Measurements from ENCODE around the gene TYW3.
"Not testable (repeated sequence)": the region's sequence is repeated elsewhere in the genome, so short reads cannot be mapped to it uniquely, and the experiment has no call there.

TYW3 gene

GRCh38 chr1:74731399-74732052 is 1.4 kb upstream of the TYW3 start:
- DNase-seq (ENCODE audit: low read depth, low spot score): no peak

DNA sequence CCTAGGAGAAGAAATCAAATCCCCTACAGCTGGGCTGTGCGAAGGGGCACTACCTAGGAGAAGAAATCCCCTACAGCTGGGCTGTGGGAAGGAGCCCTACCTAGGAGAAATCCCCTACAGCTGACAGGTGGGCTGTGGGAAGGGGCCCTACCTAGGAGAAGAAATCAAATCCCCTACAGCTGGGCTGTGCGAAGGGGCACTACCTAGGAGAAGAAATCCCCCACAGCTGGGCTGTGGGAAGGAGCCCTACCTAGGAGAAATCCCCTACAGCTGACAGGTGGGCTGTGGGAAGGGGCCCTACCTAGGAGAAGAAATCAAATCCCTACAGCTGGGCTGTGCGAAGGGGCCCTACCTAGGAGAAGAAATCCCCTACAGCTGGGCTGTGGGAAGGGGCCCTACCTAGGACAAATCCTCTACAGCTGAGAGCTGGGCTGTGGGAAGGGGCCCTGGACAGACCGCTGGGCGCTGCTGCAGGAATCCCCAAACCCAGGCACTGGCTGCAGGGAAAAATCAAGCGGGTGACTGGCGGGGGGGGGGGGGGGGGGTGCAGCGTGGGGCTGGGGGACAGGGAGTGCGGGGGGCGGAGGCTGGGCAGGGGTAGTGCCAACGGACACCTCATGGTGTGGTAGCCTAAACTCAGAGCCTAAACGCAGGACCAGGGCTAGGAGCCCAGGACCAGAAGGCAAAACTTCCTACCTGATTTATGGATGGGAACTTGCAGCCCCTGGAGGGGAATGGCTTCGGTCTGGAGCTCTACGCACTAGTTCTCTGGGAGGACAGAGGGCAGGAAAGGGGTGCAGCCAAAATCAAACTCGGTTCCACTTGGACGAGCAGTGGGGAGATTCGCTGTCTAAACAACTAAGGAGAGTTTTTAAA is 643 bp upstream of the TYW3 start:
- not testable (repeated sequence) for DNase-seq (ENCODE audit: low read depth, low spot score)

DNA sequence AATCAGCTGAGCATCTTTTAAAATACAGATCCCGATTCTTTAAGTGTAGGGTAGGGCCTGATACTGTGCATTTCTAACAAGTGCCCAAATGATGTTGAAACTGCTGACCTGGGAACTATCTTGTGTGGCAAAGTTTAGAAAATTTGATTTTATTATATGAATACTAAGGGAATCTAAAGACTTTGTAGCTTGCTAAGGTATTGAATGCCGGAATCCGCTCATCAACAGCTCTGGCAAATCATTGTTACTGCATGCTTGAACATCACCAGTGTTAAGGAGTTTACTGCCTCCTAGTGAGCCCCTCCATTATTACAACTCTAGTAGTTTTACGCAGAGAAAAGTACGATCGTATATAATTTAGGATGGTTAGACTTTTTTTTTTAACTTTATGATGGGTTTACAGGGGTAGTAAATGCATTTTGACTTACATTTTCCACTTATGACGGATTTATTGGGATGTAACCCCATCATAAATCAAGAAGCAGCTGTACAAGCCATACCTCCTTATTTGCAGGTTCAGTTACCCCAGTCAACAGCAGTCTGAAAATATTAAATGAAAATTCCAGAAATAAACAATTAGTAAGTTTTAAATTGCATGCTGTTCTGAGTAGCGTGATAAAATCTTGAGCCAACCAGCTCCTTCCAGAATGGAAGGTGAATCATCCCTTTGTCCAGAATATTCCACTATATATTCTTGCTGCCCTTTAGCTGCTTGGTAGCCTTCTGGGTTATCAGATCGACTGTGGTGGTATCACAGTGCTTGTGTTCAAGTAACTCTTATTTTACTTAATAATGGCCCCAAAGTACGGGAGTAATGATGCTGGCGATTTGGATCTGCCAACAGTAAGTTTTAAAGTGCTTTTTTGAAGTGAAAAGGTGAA is 892 bp downstream of the TYW3 start:
- DNase-seq (ENCODE audit: low read depth, low spot score): peak; percentile 40

- DNase-seq (ENCODE audit: low read depth, low spot score): no peak
These were observed 4.4 kb downstream of the TYW3 start for GRCh38 chr1:74737333-74737732.

- not testable (repeated sequence) for DNase-seq (ENCODE audit: low read depth, low spot score)
These were observed 7.5 kb downstream of the TYW3 start for GRCh38 chr1:74740307-74740980.

DNA sequence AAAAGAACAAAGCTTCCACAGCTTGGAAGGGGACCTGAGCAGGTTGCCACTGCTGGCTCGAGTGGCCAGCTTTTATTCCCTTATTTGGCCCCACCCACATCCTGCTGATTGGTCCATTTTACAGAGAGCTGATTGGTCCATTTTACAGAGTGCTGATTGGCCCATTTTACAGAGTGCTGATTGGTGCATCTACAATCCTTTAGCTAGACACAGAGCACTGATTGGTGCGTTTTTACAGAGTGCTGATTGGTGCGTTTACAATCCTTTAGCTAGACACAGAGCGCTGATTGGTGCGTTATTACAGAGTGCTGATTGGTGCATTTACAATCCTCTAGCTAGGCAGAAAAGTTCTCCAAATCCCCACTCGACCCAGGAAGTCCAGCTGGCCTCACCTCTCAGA is 12.3 kb downstream of the TYW3 start:
- DNase-seq (ENCODE audit: low read depth, low spot score): not testable (repeated sequence)

DNA sequence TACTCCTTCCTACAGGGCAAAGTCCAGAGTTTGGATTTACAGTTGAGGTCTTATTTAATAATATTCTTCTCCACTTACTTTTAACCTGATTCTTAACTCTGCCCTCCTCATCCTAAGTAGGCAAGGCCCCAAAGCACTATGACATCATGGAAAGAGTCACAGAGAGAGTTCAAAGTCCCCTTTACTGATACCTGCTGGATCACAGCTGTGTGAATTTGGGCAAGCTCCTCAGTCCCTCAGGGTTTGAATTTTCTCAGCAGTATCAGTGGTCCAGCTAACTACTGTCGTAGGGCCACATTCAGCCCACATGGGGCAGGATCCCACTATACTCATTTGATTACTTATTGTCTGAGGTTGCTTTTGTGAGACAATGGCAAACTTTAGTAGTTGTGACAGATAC is 16.0 kb downstream of the TYW3 start:
- no peak for DNase-seq (ENCODE audit: low read depth, low spot score)

DNA sequence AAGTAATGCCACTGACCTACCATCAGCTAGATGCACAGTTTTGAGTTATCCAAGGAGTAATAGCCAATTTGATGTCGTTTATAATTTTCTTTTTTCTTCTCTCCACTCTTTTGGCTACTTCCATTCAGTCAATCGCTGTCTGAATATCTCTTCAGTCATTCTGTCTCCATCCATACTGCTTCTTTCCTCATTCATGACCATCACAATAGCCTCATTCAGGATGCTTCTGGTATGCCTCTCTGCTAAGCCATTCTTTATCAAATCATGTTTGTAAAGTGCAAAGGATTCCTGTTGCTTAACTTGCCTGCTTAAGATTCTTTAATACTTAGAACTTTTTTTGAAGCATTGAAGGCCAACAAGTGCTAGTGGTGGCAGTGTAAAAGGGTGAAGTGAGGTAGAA is 20.2 kb downstream of the TYW3 start:
- no peak for DNase-seq (ENCODE audit: low read depth, low spot score)

DNA sequence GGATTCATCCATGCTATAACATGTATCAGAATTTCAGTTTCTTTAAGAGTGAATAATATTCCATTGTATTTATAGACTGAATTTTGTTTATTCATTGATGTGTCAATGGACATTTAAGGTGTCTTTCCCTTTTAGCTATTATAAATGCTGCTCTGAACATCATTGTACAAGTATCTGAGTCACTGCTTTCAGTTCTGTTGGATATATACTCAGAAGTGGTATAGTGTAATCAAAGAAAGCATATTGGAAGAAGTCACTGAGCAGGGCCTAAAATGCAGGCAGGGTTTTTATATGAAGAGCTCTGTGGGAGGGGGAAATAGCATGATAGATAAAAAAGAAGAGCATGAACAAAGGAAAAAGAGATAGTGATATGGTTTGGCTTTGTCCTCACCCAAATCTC is 22.5 kb downstream of the TYW3 start:
- no peak for DNase-seq (ENCODE audit: low read depth, low spot score)

DNA sequence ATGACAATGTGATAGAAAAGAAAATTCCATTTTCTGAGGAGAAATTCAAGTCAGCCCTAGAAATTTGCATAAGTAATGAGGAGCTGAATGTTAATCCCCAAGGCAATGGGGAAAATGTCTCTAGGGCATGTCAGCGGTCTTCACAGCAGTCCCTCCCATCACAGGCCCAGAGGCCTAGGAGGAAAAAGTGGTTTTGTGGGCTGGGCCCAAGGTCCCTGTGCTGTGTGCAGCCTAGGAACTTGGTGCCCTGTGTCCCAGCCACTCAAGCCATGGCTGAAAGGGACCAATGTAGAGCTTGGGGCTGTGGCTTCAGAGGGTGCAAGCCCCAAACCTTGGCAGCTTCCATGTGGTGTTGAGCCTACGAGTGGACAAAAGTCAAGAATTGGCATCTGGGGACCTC is 23.7 kb downstream of the TYW3 start:
- DNase-seq (ENCODE audit: low read depth, low spot score): not testable (repeated sequence)

DNA sequence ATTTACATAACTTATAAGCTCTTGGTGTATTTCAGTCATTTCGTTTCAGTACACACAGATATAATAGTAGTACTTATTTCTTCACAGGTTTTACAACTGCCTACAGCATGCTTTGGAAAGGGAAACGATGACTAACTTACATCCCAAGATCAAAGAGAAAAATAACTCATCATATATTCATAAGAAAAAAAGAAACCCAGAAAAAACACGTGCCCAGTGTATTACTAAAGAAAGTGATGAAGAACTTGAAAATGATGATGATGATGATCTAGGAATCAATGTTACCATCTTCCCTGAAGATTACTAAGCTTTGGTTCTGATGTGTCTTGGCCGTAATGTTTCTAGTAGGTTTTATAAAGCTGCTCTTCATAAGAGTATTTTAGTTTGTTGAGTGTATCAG is 30.9 kb downstream of the TYW3 start:
- DNase-seq (ENCODE audit: low read depth, low spot score): no peak

DNA sequence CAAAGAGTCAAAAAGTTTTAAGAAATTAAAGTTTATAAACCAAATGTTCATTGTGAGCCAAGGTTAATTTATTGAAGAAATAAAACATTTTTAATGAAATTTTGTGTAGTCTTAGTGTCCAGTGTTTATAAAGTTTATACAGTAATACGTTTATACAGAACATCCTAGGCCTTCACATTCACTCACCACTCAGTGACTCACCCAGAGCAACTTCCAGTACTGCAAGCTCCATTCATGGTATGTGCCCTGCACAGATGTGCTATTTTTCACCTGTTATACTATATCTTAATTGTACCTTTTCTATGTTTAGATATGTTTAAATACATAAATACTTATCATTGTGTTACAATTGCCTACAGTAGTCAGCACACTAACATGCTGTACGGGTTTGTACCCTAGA is 33.6 kb downstream of the TYW3 start:
- DNase-seq (ENCODE audit: low read depth, low spot score): no peak

GRCh38 chr1:74767490-74767889 is 34.5 kb downstream of the TYW3 start:
- peak; percentile 21 for DNase-seq (ENCODE audit: low read depth, low spot score)

- DNase-seq (ENCODE audit: low read depth, low spot score): no peak
These were observed 39.1 kb downstream of the TYW3 start for GRCh38 chr1:74771913-74772515.

GRCh38 chr1:74772945-74773344 is 40.0 kb downstream of the TYW3 start:
- DNase-seq (ENCODE audit: low read depth, low spot score): no peak

DNA sequence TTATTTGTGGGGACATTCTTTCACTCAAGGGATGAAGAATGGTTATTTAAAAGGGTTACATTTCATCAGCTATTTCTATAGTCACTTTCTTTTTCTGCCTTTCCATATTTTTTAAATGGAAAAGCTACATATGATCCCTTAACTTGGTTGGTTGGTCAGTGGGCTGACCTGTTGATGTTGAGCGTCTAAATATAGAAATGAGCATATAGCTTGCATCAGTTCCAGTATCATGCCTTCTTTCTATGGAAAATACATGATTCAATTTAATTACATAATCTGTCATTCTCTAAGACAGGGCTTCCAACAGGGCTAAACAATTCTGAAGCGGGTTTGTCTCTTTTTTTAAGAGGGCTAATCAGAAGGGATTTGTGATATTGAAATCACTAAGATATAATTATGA is 40.6 kb downstream of the TYW3 start:
- DNase-seq (ENCODE audit: low read depth, low spot score): no peak

GRCh38 chr1:74775735-74776134 is 42.8 kb downstream of the TYW3 start:
- no peak for DNase-seq (ENCODE audit: low read depth, low spot score)

GRCh38 chr1:74777525-74777924 is 44.6 kb downstream of the TYW3 start:
- no peak for DNase-seq (ENCODE audit: low read depth, low spot score)

GRCh38 chr1:74779750-74780149 is 46.8 kb downstream of the TYW3 start:
- DNase-seq (ENCODE audit: low read depth, low spot score): no peak

- DNase-seq (ENCODE audit: low read depth, low spot score): no peak
These were observed 47.6 kb downstream of the TYW3 start for GRCh38 chr1:74780594-74780993.

DNA sequence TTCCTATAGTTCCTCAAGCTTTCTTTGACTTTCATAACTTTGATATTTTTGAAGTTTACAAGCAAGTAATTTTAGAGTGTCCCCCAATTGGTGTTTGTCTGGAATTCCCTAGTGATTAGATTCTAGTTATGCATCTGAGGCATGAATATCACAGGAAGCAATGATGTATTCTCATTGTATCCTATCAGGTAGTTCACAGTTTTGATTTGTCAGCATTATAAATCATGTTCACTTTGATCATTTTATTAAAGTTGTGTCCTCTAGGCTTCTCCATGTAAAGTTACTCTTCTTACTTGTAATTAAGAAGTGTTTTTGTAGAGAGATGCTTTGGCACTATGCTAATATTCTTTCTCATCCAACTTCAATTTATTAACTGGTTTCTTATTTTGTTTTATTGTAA is 53.0 kb downstream of the TYW3 start:
- DNase-seq (ENCODE audit: low read depth, low spot score): no peak
